ENCODE measurements around the gene USP9X. TPM values are rescaled to one million over a fixed set of nuclear protein-coding genes. Genes with fewer than 3 reads are reported as not detected.

USP9X gene
- total RNA-seq, 6 donors from 2014 or later: 56.8 to 117 (median 68.1) TPM

DNA sequence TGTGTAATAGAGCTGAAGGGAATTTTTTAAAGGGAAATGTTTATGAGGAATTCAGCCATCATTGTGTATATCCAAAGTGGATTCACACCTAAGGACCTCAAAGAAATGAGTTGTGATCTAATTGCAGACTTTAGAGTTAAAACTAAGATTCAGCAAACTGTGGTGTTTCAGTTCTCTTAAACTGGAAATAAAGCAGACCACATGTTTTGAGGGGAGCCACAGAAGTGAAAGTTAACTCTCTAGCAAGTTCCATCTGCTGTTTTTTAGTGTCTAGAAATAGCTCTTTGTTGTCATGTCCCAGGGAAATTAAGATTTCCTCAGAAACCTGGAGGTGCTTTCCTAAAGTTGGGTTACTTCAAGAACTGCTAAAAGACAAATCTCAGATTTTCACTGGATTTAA is 151.4 kb downstream of the USP9X start:
- Histone ChIP-seq H3K4me1 (no peaks in the 10 kb centered on the region), H3K27ac (no peak overlapping the region), H3K36me3 (peaks cover 0 to 25% (median 5%) of the 10 kb centered on the region in 4 donors), H3K4me3 (no peak overlapping the region), H3K9me3 (no peaks in the 10 kb centered on the region), H3K27me3 (no peaks in the 10 kb centered on the region)
- no peak for TF ChIP-seq POLR2A (IDR thresholded peaks at IDR 0.05)
- TF ChIP-seq, protein P1, sequence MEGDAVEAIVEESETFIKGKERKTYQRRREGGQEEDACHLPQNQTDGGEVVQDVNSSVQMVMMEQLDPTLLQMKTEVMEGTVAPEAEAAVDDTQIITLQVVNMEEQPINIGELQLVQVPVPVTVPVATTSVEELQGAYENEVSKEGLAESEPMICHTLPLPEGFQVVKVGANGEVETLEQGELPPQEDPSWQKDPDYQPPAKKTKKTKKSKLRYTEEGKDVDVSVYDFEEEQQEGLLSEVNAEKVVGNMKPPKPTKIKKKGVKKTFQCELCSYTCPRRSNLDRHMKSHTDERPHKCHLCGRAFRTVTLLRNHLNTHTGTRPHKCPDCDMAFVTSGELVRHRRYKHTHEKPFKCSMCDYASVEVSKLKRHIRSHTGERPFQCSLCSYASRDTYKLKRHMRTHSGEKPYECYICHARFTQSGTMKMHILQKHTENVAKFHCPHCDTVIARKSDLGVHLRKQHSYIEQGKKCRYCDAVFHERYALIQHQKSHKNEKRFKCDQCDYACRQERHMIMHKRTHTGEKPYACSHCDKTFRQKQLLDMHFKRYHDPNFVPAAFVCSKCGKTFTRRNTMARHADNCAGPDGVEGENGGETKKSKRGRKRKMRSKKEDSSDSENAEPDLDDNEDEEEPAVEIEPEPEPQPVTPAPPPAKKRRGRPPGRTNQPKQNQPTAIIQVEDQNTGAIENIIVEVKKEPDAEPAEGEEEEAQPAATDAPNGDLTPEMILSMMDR (IDR thresholded peaks at IDR 0.05): no peak
- no peak for TF ChIP-seq POLR2AphosphoS5 (IDR thresholded peaks at IDR 0.05)
- no peak for TF ChIP-seq EP300 (IDR thresholded peaks at IDR 0.05)
- ATAC-seq (ENCODE audit: low FRiP score in 2 of 2) (no peak), DNase-seq (no peak)

DNA sequence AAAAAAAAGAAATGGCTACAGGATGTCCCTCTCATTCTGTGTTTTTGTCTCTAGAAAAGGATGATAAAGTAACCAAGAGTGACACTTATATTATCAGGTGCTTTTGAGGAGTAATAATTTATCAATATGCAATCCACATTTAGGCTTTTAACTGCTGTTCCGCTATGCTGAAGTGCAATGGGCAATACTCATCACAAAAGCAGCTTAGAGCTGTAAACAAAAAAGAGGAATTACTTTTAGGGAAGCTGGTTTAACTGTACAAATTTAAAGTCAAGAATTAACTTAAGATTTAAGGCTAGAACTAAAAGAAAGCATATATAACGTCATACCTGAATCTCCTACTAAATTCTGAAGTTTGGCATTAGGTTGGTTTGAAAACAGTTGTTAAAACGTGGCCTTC is 155.3 kb downstream of the USP9X start:
- H3K4me3 ChIP-seq: no peak overlapping the region
- DNase-seq: no peak
- TF ChIP-seq POLR2AphosphoS5 (IDR thresholded peaks at IDR 0.05) (no peak), EP300 (IDR thresholded peaks at IDR 0.05) (no peak), POLR2A (IDR thresholded peaks at IDR 0.05) (no peak)
- TF ChIP-seq, protein P1 (IDR thresholded peaks at IDR 0.05): no peak
- no peaks in the 10 kb centered on the region for H3K9me3 ChIP-seq
- ATAC-seq (ENCODE audit: low FRiP score in 2 of 2): no peak
- WGBS, 2 donors: 40 to 66% methylated on average over 3 of the region's 3 CpGs
- no peaks in the 10 kb centered on the region for H3K4me1 ChIP-seq
- H3K27ac ChIP-seq: no peak overlapping the region
- no peaks in the 10 kb centered on the region for H3K36me3 ChIP-seq
- H3K27me3 ChIP-seq: no peaks in the 10 kb centered on the region

DNA sequence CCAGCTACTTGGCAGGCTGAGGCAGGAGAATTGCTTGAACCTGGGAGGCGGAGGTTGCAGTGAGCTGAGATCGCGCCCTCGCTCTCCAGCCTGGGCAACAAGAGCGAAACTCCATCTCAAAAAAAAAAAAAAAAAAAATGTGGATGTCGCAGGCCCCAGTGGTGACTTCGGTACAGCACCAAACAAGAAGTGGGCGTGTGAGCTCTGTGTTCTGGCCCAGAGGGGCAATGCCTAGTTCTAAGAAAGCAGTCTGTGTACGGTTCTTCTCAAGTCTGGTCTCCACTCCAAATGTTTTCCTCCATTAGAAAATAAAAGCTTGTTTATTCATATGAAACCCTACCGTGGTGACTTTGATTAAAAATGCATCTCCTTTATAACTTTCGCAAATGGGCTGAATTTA is 156.7 kb downstream of the USP9X start:
- H3K27me3 ChIP-seq: no peaks in the 10 kb centered on the region
- ATAC-seq (ENCODE audit: low FRiP score in 2 of 2): no peak
- no peaks in the 10 kb centered on the region for H3K36me3 ChIP-seq
- WGBS, 2 donors: 89 to 90% methylated on average over 11 of the region's 11 CpGs
- H3K4me1 ChIP-seq: no peaks in the 10 kb centered on the region
- H3K4me3 ChIP-seq: no peak overlapping the region
- TF ChIP-seq POLR2AphosphoS5 (IDR thresholded peaks at IDR 0.05): no peak
- TF ChIP-seq POLR2A (IDR thresholded peaks at IDR 0.05): no peak
- no peak for TF ChIP-seq EP300 (IDR thresholded peaks at IDR 0.05)
- TF ChIP-seq, protein P1 (IDR thresholded peaks at IDR 0.05): no peak
- DNase-seq: no peak
- no peaks in the 10 kb centered on the region for H3K9me3 ChIP-seq
- no peak overlapping the region for H3K27ac ChIP-seq

GRCh38 chrX:41245641-41246040 is 160.4 kb downstream of the USP9X start:
- H3K9me3 ChIP-seq: no peaks in the 10 kb centered on the region
- H3K36me3 ChIP-seq: no peaks in the 10 kb centered on the region
- 73 to 84% methylated on average over 2 of the region's 2 CpGs for WGBS, 2 donors
- TF ChIP-seq EP300 (IDR thresholded peaks at IDR 0.05): no peak
- TF ChIP-seq POLR2AphosphoS5 (IDR thresholded peaks at IDR 0.05): no peak
- TF ChIP-seq, protein P1 (IDR thresholded peaks at IDR 0.05): no peak
- TF ChIP-seq POLR2A (IDR thresholded peaks at IDR 0.05): no peak
- no peaks in the 10 kb centered on the region for H3K4me1 ChIP-seq
- H3K4me3 ChIP-seq: no peak overlapping the region
- H3K27ac ChIP-seq: no peak overlapping the region
- H3K27me3 ChIP-seq: no peaks in the 10 kb centered on the region
- ATAC-seq (ENCODE audit: low FRiP score in 2 of 2) (no peak), DNase-seq (no peak)

DNA sequence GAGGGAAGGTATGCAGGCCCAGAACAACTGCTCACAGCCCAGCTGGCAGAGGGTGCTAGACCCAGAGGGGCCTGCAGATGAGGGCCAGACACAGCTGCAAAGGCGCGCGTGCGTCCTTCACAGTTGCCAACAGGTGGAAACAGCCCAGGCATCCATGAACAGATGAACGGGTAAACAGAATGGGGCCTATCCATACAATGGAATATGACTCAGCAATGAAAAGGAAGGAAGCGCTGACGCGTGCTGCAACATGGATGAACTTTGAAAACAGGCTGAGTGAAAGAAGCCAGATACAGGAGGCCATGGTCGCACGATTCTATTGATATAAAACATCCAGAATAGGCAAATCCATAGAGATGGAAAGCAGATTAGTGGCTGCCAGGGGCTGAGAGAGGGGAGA is 165.6 kb downstream of the USP9X start:
- Histone ChIP-seq H3K4me3 (no peak overlapping the region), H3K4me1 (peaks cover 0 to 12% (median 0%) of the 10 kb centered on the region in 4 donors), H3K27me3 (no peaks in the 10 kb centered on the region), H3K36me3 (no peaks in the 10 kb centered on the region), H3K9me3 (no peaks in the 10 kb centered on the region), H3K27ac (no peak overlapping the region)
- TF ChIP-seq POLR2AphosphoS5 (IDR thresholded peaks at IDR 0.05): no peak
- no peak for TF ChIP-seq EP300 (IDR thresholded peaks at IDR 0.05)
- TF ChIP-seq POLR2A (IDR thresholded peaks at IDR 0.05): no peak
- TF ChIP-seq, protein P1 (IDR thresholded peaks at IDR 0.05): no peak
- 90 to 96% methylated on average over 10 of the region's 10 CpGs for WGBS, 2 donors
- ATAC-seq (ENCODE audit: low FRiP score in 2 of 2): no peak
- no peak for DNase-seq
